Stimulated activated naive CD4-positive, alpha-beta T cell treated with Interleukin-2 at 50 U/mL for 16 hours (primary cell): Measurements from ENCODE around the gene RBM19.

Experiments
- DNase-seq: peaks from one replicate; lab custom pipeline; 2025; lab: John Stamatoyannopoulos, UW

RBM19 gene

DNA sequence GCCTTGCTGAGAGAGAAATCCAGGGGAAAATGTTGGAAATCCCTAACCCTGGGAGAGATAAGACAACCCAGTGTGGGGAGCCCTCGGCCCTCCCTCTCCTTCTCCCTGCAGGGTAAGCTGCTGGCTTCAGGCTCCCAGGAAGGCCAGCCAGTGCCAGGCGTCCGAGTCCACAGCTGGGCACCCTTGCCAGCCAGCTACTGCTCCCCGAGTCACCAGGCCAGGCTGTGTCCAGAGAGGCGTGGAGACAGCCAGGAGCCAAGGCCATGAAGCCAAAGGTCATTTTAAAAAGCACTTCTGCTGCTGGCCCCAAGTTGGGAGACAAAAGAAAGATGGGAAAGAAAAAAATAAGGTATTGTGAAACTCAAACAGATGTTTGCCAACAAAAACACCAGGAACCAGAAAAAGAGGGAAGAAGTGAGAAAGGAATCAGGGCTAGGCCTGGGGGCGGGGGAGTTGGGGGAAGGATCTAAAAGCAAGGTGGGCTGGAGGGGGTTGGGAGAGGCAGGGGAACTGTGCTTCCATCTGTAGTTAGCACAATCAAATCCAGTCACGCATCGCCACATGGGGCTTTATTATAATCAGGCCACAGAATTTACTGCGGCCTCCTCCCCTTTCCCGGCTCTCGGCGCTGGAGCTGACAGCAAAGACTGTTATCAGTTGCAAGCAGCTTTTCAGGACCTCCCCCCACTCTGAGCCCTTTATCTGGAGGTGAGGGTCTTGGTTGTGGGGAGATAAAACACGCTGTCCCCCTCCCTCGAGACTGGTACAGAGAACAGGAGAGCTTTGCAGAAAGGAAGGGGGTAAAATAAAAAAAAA is 33.5 kb downstream of the RBM19 start:
- no peak for DNase-seq

DNA sequence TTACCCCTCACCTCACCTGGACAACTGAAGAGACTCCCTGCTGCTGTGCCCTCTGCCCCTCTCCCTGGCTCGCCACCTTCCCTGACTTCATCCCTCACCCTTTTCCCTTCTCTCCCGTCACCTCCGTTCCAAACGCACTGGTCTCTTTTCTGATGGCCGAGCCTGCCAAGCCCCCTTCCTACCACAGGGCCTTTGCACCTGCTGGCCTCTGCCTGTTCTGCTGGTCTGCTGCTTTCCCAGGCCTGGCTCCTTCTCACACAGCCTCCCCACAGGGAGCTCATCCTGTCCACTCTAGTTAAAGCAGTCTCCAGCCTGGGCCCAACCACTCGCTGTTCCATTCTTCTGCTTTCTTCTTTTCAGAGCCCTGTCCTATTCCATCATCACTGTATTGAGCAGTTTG is 34.6 kb downstream of the RBM19 start:
- no peak for DNase-seq

DNA sequence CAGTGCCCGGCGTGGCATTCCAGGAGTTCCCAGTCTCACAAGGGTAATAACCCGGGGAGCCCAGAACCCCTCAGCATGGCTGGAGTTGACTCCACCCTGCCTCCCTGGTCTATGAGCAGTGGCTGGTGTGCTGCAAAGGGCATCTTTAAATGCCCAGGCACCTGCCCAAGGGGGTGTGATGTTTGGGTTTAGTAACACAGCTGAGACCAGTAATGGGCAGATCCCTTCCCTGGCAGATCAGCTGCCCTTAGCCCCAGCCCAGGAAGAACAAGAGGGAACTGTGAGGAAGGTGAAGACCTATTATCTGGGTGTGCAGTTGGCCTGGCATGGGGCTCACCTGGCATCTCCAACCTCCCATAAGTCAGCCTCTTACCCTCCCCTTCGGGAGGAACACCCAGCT is 35.9 kb downstream of the RBM19 start:
- no peak for DNase-seq

DNA sequence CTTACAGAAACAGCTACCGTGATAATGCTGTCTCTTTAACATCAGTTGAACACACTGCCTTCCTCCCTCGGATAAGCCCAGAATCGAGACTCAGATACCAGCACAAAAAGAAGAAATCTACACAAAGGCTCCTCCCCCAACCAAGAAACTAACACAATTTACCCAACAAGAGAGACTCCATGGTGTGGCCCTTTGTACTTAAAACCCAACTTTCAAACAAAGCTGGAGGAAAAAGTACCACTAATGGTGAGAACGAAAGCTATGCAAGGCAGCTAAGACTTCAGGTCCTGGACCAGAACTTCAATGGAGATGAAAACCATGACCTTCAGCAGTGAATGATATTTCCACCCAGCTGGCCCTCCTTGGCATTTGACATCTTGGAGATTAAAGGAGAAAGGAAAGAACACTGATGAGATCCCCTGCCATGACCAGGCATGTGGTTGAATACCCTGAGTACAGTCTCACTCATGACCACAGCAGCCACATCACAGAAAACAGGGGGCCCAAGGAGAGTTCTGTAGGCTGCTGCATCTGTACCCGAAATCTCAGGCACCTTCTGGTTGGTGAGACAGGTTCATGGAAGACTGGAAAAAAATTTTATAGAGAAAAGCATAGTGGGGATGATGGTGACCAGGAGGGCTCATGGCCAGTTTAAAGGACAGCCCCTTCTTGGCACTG is 36.7 kb downstream of the RBM19 start:
- DNase-seq: no peak

DNA sequence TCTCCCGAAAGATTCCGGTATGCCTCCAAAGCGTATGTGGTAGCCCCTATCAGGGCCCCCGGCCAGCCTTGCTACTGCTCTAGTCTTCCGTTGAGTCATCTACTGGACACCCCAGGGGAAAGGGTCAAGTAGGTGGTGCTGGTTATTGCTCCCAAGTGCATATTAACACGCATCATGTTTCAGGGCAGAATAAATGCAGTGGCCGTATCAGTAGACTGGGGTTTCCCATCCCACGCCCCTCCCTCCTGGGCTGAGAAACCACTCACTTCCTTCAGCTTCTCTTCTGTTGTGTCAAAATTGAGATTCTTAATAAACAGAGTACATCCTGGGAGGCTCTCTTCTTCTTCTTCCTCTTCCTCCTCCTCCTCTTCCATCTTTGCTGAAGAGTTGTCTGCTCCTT is 39.3 kb downstream of the RBM19 start:
- no peak for DNase-seq

DNA sequence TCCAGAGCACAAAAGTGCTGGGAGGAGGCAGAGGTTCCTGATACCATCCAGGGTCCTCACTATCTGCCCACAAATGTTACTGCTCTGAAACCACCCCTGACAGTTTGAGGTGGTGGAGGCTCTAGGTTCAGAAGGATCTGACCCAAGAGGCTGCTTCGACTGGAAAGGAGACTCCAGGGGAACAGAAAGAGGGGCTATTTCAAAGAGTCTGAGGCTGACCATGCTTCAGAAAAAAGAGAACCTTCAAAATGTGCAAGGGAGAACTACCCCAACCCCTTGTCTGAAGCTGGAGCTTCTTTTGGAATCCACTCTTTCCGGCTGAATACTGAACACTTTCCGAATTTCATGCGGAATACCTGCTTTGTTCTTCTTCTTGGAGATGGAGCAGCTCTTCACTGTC is 41.8 kb downstream of the RBM19 start:
- no peak for DNase-seq

DNA sequence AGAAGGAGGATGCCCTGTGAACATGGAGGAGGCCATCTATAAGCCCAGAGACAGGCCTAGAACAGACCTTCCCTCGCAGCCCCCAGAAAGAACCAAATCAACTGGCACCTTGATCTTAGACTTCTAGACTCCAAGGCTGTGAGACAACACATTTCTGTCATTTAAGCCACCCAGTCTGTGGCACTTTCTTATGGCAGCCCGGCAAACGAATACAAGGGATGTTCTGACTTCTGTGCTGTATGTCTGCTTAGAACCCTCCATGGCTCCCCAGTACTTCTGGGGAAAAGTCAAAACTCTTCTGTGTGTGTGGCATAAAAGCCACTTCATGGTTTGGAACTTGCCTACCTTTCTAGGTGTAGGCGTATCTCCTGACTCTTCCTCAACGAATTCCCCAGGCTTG is 42.9 kb downstream of the RBM19 start:
- no peak for DNase-seq

DNA sequence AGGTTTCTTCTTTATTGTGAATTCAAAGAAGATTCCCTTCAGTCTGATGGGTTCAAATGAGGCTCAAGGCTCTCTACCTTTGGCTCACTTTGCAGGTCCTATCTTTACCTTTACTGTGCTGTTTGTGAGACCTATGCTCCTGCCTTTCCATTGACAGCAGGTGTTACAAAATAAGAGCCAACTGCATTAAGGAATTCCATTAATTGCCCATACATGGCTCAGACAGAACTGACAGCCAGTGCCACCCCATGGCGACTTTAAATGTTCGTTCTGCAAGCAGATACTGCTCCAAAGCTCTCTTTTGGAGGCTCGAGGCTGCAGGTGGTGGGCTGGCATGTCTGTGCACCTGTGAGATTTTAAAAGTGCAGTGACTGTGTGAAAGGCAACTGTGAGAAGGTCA is 44.7 kb downstream of the RBM19 start:
- no peak for DNase-seq

DNA sequence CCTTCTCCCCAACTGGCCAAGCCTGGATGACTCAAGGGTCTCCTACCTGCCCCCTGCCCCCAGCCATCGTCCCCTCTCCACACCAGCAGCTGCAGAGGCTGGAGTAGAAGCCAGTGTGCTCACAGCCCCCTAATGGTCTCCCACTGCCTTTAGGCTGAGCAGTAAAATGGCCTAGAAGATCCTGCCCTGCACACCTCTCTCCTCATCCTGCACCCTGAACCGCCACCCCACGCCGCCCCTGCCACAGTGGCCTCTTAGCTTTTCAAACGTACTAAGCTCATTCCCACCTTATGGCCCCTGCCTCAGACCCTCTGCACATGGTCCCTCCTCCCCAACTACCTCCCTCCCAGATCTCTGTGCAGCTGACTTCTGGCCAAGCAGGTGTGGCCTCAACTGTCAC is 46.3 kb downstream of the RBM19 start:
- DNase-seq: no peak

DNA sequence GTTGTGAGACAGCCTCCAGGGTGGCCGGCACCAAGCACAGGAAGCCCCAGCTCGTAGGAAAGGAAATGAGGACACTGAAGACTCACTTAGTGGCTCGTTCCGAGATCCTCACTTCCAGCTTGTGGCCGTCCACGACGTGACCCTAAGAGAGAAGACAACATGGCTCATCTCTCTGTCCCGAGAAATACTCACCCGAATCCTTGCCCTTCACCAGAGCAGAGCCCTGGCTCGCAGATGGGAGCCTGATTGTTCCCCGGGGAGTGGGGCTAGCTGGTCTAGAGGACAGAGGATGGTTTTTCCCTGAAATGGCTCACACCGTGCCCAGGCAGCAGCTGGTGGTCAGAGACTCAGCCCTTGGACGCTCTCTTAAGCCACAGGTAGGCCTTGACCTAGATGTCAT is 47.8 kb downstream of the RBM19 start:
- DNase-seq: no peak

DNA sequence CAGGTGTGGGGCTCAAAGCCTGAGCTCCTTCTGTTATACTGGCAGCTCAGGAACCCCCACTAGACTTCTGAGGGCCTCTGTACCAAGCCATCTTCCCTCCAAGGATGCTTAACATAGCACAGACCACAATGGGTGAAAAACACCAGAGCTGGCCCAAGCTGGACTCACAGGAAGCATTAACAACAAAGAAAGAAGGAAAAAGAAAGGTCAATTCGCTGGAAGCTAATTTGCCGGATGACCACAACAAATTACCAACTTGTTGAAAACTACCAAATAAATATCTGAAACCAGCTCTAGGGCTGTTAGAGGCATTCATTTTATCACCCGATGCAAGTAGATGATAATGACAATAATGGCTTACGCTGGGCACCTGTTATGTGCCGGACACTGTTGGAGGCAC is 48.7 kb downstream of the RBM19 start:
- no peak for DNase-seq

DNA sequence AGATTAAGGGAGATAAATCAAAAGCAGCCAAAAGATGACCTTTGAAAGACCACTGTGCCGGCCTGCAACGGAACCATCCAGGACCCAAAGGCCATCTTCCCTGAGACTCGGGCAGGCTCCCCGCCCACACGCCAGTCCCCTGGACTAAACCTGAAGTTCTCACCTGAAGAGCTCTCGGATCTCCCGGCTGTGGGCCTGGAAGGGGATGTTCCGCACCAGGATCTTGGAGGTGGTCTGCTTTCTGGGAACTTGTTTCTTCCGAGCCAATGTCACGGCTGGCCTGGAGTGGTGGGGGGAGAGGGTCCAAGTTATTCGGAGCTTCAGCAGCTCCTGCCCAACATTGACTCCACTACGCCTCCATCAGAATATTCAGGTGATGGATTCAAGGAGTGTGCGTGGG is 51.3 kb downstream of the RBM19 start:
- DNase-seq: no peak

DNA sequence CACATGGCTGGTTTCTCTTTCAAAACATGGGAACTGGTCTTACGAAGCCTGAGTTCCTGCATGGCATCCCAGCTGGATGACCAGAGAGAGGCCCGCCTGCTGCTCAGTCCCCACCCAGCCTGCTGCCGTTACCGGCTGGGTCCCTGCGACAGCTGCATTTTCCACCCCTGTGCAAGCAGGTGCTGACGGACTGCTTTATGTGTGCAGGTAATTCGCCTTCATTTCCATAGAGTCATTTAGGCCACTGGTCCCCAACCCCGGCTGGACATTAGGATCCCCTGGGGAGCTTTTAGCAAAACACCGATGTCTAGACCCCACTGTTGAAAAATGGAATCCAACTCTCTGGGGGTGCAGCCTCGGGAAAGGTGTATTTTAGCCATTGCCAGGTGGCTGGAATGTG is 51.9 kb downstream of the RBM19 start:
- DNase-seq: no peak

DNA sequence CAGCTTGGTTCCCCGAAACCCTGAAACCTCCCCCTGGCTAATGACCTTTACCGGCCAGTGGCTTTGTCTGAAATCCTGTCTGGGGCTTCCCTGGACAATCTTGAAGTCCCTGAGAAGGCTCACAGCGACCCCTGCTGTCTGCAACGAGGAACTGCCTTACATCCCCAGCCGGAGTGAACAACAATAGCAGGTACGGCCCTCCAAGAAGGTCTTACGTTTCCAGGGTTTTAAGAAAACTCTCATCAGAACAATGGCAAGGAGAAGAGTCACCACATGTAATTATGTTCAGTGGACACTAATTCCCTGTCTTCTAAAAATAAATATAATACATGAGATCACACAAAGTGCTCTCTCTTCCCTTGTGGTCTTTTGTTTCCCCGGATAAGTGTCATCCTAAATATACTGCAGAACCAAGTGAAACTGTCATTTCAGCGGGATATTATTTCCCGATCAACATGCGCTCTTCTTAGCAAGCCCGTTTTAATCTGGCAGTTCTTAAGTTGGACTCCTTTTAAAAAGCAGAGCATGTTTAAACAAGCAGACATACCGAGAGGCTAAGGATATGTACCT is 53.3 kb downstream of the RBM19 start:
- DNase-seq: peak; percentile 45

DNA sequence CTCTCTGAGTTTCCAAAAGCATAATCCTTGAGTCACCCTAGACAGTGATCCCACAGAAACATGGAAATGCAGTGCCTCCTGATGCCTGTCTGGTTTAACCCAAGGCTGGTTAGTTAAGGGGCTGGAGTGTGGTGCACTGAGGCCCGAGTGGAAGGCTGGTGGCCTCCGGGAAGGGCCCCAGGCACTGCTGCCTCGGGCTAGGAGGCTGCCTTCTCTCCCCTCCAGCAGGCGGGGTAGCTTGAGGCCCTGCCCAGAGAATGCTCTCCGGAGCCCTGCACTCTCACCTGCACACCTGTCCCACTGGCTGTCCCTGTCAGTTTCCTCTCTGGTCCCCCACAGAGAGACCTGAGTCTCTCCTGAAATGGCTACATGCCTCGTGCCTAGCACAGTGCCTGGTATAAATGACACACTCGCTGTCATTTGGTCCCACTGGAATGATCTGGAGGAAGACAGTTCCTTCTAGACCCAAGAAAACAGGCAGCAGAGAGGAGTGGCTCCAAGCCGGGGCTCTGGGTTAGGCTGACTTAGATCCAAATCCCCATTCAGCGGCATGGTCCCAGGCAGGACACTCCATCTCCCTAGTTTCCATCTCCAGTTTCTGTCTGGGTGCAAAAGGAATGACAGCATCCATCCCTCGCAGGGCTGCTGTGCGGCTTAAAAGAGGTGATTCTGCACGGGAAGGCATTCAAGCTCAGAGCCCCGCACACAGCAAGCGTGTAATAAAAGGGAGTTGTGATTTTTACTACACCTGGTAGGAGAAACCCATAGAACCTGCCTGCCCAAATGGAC is 54.0 kb downstream of the RBM19 start:
- no peak for DNase-seq

DNA sequence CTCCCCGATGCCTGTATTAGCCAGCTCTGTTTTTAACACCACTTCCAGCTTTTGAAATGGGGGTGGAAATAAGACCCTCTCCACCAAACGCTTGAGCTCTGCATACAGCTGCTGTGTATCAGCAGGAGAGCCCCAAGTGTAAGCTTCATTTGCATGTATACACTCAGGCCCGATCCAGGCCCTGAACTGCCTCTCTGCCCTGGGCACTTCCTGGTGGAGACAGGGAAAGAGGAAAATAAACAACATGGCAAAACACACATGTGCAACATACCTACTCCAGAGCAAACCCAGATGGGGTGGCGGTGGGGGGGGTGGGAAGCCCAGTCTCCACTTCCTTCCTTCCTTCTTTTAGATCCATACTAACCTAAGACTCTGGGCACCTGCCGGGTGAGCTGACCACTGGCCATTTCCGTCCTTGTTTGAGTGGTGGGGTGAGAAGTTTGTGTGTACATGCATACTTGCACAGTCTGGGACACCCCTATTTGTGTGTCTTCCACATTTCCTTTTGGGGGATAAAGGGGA is 55.3 kb downstream of the RBM19 start:
- no peak for DNase-seq

DNA sequence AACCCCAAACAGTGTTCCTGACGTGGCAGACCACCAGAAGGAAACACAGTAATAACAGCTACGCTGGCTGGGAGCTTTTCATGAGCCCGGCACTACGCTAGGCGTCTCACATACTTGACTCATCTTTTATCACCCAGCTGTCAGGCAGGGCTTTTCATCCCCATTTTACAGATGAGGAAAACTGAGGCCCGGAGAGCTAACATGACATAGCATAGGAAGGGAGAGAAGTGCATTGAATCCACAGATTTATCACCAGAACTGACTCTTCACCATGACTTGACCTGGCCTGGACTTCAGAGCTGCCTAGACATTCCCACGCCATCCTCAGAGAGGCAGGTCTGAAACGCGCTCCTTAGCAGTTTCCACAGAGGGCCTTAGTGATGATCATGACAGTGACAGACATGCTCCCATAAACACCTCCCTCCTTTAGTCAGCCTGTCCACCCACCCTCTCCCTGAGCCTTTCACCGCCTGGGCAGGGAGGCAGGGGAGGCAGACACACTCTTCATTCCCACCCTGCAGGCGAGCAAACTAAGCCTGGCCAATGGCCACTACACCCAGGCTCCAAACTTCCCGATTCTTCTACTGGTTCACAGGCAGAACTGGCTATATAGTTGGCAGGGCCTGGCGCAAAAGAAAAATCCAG is 56.2 kb downstream of the RBM19 start:
- DNase-seq: no peak

DNA sequence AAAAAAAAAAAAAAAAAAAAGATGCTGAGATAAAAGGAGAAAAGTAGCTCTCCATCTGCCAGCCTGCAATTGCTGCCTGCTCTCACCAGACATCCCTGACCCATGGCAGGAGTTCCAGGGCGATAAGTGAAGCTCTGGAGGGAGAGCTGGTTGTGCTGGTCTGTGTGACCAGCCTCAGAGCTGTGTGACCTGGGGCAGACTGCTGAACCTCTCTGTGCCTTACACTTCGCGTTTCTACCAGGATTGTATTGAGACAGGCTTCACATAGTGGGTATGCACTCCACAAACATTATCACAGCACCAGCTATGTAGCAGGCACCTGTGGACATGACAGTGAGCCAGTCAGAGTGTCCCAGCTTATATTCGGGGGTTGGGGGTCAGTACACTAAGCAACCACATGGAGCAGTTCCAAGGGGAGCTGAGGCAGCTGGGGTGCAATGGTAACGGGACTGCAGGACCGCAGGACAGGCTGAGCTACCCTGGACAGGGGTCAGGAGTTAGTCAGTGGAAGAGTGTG is 57.5 kb downstream of the RBM19 start:
- no peak for DNase-seq

DNA sequence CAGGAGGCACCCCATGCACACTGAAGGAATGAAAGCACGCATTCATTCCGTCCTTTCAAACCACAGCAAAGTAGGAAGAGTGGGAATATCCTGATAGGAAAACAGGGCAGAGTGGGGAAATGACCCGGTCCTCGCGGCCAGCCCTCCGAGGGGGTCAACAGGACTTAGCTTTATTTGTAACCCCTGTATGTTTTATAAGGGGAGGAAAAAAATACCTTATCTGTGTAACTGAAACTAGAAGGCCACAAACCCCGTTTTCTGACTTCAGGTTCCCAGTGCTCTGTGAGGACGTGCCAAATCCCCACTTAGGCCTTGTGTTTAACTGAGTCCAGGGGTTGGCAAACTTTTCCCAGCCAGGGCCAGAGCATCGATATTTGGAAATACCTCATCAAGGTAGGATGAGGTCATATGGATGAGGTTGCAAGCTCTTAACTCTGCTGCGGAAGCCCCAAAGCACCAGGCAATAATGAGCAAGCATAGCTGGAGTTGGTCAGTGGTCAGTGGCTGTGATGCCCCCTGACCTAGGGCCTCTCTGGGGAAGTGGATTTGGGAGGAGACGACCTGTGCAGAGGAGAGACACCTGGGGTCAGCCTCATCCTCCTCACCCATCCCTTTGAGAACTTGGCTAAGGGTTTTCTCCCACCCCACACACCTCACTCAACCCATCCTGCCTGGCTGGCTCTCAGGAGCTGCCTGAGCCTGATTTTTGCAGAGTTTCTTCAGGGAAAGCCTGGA is 58.5 kb downstream of the RBM19 start:
- no peak for DNase-seq

DNA sequence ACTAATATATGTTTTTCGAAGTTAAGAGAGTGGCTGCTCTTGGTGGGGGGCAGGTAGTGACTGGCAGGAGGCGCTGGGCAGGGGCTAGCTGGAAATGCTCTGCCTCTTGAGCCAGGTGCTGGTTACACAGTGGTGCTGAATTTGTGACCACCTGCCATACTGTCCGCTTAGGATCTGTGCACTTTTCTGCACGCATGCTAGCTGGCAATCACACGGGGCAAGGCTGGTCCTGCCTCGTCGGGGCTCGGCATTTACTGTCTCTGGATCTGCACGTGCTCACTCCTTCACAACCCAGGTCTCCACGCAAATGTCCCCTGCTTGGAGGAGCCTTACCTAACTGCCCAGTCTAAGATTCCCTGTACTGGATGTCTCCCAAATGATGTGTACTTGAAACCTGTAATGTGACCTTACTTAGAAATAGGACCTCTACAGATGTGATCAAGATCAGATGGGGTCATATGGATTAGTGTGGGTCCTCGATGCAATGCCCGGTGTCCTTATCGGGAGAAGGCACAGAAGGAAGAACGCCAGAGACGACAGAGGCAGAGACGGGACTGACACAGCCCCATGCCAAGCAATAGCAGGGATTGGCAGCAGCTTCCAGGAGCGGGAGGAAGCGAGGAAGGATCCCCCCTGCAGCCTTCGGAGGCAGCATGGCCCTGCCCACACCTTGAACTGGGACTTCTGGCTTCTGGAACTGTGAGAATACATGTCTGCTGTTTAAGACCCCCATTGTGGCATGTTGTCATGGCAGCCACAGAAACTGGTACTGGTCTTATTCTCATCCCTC is 59.5 kb downstream of the RBM19 start:
- no peak for DNase-seq
